Measurements from ENCODE around the gene MAP3K9.

The MAP3K9 gene

DNA sequence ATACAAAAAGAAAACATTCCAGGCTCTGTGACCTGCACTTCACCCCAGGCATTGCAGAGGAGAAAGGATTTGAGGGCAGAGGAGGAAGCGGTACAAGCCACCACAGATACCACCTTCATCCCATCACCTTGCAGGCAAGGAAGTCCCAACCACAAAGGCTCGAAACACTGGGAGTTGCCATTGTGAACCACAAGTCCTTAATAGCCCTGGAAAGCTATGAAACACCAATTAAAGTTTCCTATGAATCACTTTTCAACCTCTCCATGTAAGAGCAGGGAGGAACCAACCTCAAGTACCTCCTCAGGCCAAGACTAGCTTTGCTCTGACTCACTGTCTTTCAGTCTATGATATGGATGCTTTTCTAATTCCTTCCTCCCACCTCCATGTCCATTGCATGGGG is 27.0 kb downstream of the MAP3K9 start:
- DNase-seq: no peak

GRCh38 chr14:70780396-70781075 is 28.8 kb downstream of the MAP3K9 start:
- DNase-seq: peak; percentile 3

DNA sequence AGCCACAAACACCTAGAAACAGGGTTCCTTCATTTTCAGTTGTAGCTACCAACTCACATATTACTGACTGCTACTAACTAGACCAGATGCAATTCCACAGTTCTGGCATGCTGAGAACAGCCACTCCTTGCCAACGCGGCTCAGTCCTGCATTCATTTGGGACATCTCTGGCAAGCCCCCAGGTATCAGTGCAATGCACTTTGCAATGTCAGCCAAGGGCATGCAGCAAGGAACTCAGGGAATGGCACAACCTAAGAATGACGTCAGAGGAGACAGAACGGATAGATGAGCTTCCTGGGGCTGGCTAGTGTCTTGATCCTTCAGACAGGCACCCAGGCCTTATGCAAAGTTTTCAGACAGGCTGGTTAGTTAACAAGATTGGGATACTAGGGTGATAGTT is 29.6 kb downstream of the MAP3K9 start:
- DNase-seq: no peak

DNA sequence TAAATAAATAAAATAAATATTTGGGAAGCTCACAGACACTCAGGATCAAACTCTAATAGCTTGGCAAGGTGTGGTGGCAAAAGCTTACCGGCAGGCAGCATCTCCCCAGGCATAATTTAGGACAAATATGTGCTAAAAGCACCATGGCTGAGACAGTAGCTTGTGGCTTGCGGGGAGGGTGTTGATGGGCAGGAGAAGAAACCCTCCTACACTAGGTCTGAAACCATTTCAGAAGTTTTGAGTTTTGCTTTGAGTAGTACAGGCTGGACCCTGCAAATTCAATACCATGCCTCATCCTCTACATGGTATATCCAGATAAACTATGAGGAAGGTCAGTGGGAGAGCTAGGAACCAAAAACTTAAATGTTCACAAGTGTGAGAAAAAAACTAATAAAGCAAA is 33.1 kb downstream of the MAP3K9 start:
- DNase-seq: no peak

GRCh38 chr14:70773182-70773862 is 36.0 kb downstream of the MAP3K9 start:
- DNase-seq: no peak

DNA sequence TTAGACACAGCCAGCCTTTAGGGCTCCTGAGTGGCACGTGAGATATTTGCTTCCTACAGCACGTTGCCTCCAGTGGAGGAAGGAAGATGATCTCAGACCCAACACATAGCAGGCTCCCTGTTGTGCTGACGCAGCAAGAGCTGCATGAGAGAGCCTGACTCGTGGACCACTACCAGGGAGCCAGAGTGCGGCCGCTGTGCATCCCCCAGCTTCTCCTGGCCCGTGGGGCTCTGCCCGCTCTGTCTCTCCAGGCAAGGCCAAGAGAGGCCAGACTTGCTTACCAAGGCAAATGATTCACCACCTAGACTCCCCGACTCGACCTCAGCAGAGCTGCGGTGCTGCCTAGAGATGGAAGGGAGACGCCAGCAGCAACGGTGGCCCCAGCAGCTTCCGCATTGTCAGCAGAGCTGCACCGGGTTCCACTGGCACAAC is 37.5 kb downstream of the MAP3K9 start:
- no peak for DNase-seq

GRCh38 chr14:70770490-70770889 is 38.8 kb downstream of the MAP3K9 start:
- no peak for DNase-seq

GRCh38 chr14:70759398-70759797 is 49.9 kb downstream of the MAP3K9 start:
- DNase-seq: no peak

- no peak for DNase-seq
These were observed 53.7 kb downstream of the MAP3K9 start for GRCh38 chr14:70755655-70756054.

DNA sequence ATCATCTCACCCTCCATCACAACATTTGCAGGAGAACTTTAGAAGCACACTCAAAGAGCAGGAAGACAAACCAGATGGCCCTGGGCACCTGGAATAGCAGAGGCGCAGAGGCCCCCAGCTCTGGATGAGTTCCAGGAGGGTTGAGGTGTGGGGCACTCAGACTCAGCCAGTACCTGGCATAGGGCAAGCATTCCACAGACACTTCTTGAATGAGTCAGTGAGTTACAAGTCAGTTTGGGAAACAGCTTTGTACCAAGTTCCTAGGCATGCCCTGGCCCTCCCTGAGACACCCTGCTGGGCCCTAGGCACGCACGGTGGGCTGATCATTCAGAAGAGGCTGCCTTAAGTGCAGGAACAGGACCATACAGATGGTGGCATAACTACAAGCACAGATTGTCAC is 54.3 kb downstream of the MAP3K9 start:
- no peak for DNase-seq

- no peak for DNase-seq
These were observed 55.8 kb downstream of the MAP3K9 start for GRCh38 chr14:70753518-70753953.

GRCh38 chr14:70748422-70748821 is 60.9 kb downstream of the MAP3K9 start:
- no peak for DNase-seq

DNA sequence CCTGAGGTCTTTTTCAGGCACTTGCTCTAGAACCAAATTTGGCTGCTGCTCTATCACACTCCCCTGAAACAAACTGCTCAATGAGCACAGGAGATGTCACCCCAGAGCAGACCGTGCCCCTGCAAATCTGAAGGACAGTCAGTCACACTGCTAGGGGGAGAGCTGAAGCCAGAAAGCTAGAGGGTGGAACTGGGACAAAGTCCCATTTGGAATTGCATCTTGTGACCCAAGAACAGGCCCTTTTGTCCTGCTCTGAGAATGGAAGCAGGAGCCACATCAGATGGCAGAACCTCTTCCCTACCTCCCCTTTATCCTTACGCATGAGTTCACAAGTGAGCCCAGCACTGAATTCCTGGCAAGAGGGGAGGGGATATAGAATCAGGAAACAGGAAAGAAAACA is 64.7 kb downstream of the MAP3K9 start:
- no peak for DNase-seq

DNA sequence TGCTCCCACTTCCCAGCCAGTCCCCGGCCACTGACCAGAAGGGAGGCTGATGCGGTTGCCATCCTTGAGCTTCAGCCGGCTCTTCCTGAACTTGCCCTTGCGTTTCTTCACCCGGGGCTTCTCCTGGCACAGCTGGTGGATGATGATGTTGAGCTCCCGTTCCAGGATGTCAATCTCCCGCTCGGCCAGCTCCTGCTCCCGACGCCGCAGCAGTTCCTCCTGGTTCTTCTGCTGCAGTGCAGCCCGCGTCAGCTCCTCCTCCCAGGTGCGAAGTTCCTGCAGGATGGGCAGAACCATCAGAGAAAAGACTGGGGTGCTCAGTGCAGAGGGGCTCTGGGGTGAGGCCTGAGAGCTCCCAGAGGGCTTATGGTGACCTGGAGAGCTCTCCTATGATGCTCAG is 67.0 kb downstream of the MAP3K9 start:
- DNase-seq: no peak

GRCh38 chr14:70741482-70741881 is 67.8 kb downstream of the MAP3K9 start:
- DNase-seq: no peak

DNA sequence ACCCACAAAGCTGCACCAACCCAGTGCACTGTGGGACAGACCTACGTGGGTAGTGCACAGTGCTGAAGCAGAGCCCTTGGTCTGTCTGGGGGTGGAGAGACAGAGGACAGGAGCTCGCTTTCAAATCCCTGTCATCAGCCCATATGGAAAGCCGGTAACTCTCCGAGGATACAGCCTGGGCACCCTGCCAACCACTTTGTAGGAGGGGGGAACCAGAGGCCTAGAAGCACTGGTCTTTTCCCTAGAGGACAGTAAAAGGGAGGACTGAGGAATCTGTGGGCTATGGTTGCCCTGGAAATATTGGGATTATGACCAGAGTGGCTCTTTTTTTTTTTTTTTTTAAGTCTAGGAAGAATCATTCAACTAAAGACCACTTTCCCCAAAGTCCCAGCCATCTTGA is 74.3 kb downstream of the MAP3K9 start:
- DNase-seq: peak; percentile 3

GRCh38 chr14:70731447-70732239 is 77.7 kb downstream of the MAP3K9 start:
- no peak for DNase-seq

GRCh38 chr14:70730393-70730792 is 78.9 kb downstream of the MAP3K9 start:
- no peak for DNase-seq

- no peak for DNase-seq
These were observed 82.5 kb downstream of the MAP3K9 start for GRCh38 chr14:70726651-70727375.

DNA sequence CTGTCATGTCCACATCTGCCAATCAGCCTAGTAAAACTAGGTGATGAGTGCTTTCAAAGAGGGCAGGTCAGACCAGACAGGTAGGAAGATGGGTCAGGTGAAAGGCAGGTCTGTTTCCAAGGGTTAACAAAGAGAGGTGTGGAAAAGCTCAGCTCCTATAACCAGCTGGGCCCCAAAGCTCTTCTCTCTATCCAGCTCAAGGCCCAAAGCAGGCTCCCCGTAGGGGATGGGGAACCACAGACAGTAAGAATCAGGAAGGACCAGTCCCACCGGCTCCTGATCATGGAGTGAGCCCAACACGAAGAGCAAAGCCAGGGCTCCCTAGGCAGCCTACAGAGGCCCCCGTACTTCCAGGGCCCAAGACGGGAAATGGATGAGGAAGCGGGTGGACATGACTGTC is 84.4 kb downstream of the MAP3K9 start:
- no peak for DNase-seq

GRCh38 chr14:70724110-70724509 is 85.2 kb downstream of the MAP3K9 start:
- no peak for DNase-seq

DNA sequence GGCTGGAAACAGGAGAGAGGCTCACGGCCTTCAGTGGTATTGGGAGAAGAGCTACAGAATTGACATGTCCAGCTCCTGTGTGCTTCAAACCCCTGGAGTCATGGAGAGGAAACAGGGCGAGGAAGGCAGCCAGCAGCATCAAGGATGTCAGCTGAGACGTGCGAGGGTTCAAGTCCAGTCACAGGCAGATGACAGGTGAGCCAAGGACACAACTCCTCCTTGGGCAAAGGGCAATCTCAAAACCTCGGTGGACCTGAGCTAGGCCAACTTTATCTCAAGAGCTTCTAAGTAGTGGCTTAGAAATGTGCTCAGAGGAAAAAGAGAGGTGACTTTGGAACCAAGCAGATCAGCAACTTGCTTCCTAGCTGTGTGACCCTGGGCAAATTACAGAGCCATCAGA is 86.0 kb downstream of the MAP3K9 start:
- DNase-seq: no peak

- DNase-seq: no peak
These were observed 86.9 kb downstream of the MAP3K9 start for GRCh38 chr14:70722418-70722817.

All from COR-L47 (cell line).